Measurements from ENCODE around the gene HECW1. TPM values are rescaled to one million over a fixed set of nuclear protein-coding genes. Genes with fewer than 3 reads are reported as not detected.

HECW1 gene
- total and polyA plus RNA-seq, 12 donors, result 0.07 to 0.23 TPM; not detected in 10

DNA sequence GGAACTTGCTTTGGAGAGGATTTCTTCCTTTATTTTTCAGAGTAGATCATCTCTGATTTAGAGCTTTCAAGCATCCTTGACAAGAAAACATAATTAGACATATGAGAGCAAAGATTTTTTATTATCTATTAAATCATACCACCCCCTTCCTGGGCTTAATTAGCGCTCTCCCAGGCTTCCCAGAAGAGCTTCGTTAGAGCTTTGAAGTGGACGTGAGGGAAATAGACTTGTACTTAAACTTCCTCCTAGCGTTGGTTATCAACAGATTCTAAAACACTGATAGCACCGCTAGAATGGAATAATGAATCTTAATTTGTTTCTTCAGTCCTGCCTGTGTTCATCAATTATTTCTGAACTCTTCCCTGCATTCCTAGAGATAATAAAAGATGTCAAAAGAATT is 296.5 kb downstream of the HECW1 start:
- Histone ChIP-seq H3K4me1 (no peaks in the 10 kb centered on the region), H3K9me3 (no peaks in the 10 kb centered on the region), H3K27ac (no peak overlapping the region), H3K36me3 (no peaks in the 10 kb centered on the region), H3K4me3 (no peak overlapping the region), H3K27me3 (no peaks in the 10 kb centered on the region)
- whole genome bisulfite sequencing, 2 donors, result 36 to 47% methylated on average over 5 of the region's 5 CpGs
- DNase-seq, result no peak
- TF ChIP-seq, protein P1, sequence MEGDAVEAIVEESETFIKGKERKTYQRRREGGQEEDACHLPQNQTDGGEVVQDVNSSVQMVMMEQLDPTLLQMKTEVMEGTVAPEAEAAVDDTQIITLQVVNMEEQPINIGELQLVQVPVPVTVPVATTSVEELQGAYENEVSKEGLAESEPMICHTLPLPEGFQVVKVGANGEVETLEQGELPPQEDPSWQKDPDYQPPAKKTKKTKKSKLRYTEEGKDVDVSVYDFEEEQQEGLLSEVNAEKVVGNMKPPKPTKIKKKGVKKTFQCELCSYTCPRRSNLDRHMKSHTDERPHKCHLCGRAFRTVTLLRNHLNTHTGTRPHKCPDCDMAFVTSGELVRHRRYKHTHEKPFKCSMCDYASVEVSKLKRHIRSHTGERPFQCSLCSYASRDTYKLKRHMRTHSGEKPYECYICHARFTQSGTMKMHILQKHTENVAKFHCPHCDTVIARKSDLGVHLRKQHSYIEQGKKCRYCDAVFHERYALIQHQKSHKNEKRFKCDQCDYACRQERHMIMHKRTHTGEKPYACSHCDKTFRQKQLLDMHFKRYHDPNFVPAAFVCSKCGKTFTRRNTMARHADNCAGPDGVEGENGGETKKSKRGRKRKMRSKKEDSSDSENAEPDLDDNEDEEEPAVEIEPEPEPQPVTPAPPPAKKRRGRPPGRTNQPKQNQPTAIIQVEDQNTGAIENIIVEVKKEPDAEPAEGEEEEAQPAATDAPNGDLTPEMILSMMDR (IDR thresholded peaks at IDR 0.05), result no peak
- ATAC-seq, result no peak
- intact Hi-C loops (cut with DNase I), result no loop called here

DNA sequence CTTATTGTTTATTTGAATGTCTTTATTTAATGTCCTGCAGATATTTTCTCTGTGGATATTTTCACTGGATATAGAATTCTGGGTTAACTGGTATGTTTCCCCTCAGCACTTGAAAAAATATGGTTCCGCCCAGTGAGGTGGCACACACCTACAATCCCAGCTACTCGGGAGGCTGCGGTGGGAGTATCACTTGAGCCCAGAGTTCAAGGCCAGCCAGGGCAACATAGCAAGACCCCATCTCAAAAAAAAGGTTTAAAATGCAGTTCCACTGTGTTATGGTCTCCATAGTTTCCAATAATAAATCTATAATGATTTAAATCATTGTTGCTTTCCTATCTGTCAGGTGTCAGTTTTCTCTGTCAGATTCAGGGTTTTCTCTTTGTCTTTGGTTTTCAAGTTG is 305.0 kb downstream of the HECW1 start:
- no peak for DNase-seq
- Histone ChIP-seq H3K4me3 (no peak overlapping the region), H3K9me3 (no peaks in the 10 kb centered on the region), H3K4me1 (no peaks in the 10 kb centered on the region), H3K27me3 (peaks cover 0 to 8% (median 0%) of the 10 kb centered on the region in 7 donors), H3K36me3 (no peaks in the 10 kb centered on the region), H3K27ac (no peak overlapping the region)
- 93% methylated on average over 3 of the region's 3 CpGs for WGBS, 2 donors
- ATAC-seq, result no peak
- intact Hi-C loops (cut with DNase I), result no loop called here
- TF ChIP-seq, protein P1 (IDR thresholded peaks at IDR 0.05), result no peak

DNA sequence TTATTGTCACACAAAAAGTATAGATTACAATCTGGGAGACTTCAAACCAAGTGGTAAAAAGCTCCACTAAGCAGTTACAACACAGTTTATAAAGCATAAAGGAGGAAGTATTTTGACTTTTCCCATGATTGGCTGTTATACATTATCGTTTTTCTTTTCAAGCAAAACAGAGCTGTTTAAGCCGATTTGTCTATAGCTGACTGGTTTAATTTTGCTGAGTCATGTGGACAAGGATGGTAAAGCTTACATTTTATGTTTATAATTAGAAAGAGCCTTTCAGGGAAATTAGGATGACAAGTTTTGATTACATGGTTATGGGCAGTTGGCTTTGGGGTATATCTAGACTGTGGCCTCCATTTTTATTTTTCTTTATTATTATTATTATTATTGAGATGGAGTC is 318.0 kb downstream of the HECW1 start:
- 76 to 87% methylated on average over 2 of the region's 2 CpGs for WGBS, 2 donors
- TF ChIP-seq, protein P1 (IDR thresholded peaks at IDR 0.05), result no peak
- intact Hi-C loops (cut with DNase I), result no loop called here
- no peaks in the 10 kb centered on the region for H3K4me1 ChIP-seq
- no peak for ATAC-seq
- DNase-seq, result no peak
- no peaks in the 10 kb centered on the region for H3K36me3 ChIP-seq
- no peaks in the 10 kb centered on the region for H3K27me3 ChIP-seq
- H3K27ac ChIP-seq, result no peak overlapping the region
- H3K9me3 ChIP-seq, result peaks cover 0 to 7% (median 0%) of the 10 kb centered on the region in 11 donors
- no peak overlapping the region for H3K4me3 ChIP-seq

DNA sequence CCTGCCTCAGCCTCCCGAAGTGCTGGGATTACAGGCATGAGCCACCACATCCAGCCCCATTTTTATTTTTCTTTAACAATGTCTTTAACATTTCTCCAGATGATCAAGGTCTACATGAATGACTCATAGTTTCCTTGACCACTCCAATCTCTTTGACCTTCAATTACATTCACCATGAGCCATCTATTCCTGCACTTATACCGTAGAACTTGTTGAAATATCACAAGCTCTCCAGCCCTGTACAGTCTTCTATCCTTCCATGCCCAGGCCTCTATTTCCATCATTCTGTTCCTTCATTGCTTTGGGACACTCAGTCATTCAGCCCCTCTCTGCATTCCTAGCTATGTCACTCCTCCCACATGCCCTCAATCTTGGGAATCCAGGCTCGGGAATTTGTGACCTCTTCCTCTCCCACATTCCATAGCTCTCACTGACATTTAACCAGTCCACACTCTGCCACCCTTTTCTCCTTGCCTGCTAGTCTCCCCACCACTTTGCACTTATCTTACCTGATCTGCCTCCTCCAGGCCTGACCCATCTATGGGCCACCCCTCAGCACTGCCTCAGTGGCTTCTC is 318.7 kb downstream of the HECW1 start:
- no peak overlapping the region for H3K27ac ChIP-seq
- TF ChIP-seq, protein P1 (IDR thresholded peaks at IDR 0.05), result no peak
- peak in 1 of 8 donors; percentile 31 for ATAC-seq
- WGBS, 2 donors, result 52 to 59% methylated on average over 3 of the region's 3 CpGs
- no peaks in the 10 kb centered on the region for H3K4me1 ChIP-seq
- H3K36me3 ChIP-seq, result no peaks in the 10 kb centered on the region
- DNase-seq, result no peak
- intact Hi-C loops (cut with DNase I), result no loop called here
- peaks cover 0 to 7% (median 0%) of the 10 kb centered on the region in 11 donors for H3K9me3 ChIP-seq
- H3K4me3 ChIP-seq, result no peak overlapping the region
- H3K27me3 ChIP-seq, result no peaks in the 10 kb centered on the region
